HG03280 (cell line): ENCODE results near the gene AIRE.
"Not testable (repeated sequence)": the region's sequence is repeated elsewhere in the genome, so short reads cannot be mapped to it uniquely, and the experiment has no call there.

Source experiments
- ATAC-seq: cut with Tn5 transposase; IDR thresholded peaks from one replicate; pipeline ENCODE4 v1.9.1; 2021; ENCODE audit warnings: mild to moderate bottlenecking, moderate library complexity; ENCODE audit not compliant: unreplicated experiment

Gene AIRE

GRCh38 chr21:44265734-44266270 lies 19.9 kb upstream of the AIRE start:
- no peak for ATAC-seq

DNA sequence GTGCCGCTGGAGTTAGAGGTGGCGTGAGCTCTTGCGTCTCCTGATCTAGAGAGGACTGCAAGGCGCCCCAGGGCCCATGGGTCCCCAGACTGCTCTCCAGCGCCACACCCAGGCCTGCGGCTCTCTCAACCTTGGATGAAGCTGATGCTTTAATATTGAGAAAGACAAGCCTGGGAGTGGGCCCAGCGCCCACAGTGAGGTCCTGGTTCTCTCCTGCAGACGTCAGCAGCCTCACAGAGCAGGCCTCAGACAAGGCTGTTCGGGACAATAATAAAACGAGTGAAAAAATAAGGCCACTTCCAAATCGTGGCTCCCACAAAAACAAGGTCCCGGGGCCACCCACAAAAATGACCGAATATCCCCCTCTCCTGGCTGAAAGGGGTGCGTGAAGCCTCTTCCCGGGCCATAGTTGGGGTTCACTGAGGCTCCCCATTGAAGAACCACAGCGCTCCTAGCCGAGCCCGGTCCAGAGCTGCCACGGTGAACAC lies 18.0 kb upstream of the AIRE start:
- no peak for ATAC-seq

- no peak for ATAC-seq
Measured at GRCh38 chr21:44269090-44269489, 16.6 kb upstream of the AIRE start.

DNA sequence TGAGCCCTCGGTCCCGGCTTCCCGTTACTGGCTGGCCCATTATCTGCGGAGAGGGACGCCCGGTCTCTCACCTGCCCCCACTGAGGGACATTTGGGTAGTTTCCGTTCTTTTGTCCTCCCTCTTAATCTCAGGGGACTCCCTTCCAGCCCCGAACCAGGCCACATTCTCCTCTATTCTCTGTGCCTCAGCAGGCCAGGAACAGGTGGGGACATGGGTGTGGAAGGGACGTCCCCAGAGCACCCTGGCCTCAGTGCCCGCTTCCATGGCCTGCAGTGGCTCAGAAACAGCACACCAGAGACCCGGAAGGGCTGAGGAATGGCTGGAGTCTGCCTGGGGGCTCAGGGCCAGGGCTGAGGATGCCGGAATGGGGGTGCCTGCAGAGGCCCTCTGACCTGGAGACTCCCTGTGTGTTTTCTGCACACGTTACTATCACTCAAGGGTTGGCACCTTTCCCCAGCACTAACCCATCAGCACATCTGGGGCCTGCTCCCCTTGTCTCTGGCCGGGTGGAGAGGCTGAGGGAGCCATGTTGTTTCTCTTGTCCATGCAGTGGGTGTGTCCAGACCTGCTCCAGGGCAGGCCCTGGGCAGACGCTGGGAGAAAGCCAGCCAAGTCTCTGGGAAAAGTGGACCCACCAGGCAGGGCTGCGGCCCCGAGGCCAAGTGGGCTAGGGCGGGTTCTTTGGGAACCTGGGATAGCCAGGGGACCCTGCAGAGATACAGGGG lies 14.0 kb upstream of the AIRE start:
- ATAC-seq, result no peak

GRCh38 chr21:44272284-44272858 lies 13.3 kb upstream of the AIRE start:
- ATAC-seq, result no peak

- ATAC-seq, result no peak
Measured at GRCh38 chr21:44273046-44273445, 12.6 kb upstream of the AIRE start.

DNA sequence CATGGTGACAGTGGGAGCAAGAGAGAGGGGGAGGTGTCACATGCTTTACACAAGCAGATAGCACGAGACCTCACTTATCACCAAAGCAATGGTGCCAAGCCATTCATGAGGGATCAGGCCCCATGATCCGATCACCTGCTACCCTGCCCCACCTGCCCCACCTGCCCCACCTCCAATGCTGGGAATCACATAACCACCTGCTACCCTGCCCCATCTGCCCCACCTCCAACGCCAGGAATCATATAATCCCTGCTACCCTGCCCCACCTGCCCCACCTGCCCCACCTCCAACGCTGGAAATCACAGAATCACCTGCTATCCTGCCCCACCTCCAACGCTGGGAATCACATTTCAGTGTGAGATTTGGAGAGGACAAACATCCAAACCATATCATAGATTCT lies 10.6 kb upstream of the AIRE start:
- no peak for ATAC-seq

GRCh38 chr21:44279354-44280260 lies 6.1 kb upstream of the AIRE start:
- no peak for ATAC-seq

- ATAC-seq, result no peak
Measured at GRCh38 chr21:44281801-44282200, 3.9 kb upstream of the AIRE start.

DNA sequence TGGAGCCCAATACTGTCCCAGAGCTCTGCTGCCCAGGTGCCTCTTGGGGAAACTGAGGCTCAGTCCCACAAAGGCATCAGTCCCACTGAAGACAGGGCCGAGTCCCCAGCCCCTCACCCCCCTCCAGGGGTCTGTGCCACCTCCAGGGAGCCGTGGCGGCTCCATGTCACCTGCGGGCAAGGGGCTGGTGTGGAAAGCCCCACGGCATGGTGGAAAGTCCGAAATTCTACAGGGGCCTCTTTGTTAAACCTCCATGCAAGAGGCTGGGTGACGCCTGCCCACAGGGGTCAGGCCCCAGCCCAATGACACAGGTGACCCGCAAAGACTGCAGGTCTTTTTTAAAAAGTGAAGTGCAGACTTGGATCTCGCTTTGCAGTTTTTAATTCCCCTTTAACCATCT lies 3.3 kb upstream of the AIRE start:
- no peak for ATAC-seq

GRCh38 chr21:44283211-44283785 lies 2.4 kb upstream of the AIRE start:
- ATAC-seq, result not testable (repeated sequence)

- ATAC-seq, result no peak
Measured at GRCh38 chr21:44283948-44284347, 1.7 kb upstream of the AIRE start.

DNA sequence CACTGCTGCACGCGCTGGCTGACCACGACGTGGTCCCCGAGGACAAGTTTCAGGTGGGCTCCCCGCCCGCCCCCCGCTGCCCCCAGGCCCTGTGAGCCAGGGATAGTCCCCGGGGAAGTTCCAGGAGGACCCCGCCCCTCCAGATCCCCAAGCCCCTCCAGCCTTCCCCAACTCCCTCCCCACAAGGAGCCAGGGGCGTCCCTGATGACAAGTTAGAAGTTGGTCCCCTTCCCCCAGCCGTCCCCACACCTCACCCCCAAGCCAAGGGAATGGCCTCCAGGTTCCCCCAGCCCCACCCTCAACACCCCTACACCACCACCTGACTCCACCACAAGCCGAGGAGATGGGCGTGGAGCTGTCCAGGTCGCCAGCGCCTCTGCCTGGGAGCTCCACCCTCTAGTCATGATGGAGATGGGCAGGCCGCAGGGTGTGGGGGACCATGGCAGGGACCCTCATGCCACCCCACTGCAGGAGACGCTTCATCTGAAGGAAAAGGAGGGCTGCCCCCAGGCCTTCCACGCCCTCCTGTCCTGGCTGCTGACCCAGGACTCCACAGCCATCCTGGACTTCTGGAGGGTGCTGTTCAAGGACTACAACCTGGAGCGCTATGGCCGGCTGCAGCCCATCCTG lies 525 bp downstream of the AIRE start:
- no peak for ATAC-seq

GRCh38 chr21:44286716-44287632 lies 1.3 kb downstream of the AIRE start:
- ATAC-seq, result no peak

GRCh38 chr21:44288251-44289110 lies 2.8 kb downstream of the AIRE start:
- no peak for ATAC-seq

DNA sequence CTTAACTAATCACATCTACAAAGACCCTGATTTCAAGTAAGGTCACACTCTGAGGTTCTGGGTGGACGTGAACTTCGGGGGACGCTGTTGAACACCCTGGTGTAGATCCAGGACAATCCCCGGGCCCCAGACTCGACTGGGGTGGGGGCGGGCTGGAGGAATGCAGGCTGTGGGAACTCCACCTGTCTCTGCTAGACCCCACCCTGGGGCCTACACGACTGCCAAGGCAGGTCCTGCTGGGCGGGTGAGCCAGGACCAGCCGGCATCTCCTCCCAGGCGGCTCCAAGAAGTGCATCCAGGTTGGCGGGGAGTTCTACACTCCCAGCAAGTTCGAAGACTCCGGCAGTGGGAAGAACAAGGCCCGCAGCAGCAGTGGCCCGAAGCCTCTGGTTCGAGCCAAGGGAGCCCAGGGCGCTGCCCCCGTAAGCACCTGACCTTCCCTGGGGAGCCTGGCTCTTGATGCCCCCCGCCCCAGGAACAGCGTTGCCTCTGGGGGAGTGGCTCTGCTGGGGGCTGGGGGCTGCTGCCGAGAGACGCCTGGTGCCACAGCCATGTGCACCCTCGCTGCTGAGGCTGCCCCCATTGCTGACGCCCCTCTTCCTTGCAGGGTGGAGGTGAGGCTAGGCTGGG lies 3.8 kb downstream of the AIRE start:
- ATAC-seq, result no peak

DNA sequence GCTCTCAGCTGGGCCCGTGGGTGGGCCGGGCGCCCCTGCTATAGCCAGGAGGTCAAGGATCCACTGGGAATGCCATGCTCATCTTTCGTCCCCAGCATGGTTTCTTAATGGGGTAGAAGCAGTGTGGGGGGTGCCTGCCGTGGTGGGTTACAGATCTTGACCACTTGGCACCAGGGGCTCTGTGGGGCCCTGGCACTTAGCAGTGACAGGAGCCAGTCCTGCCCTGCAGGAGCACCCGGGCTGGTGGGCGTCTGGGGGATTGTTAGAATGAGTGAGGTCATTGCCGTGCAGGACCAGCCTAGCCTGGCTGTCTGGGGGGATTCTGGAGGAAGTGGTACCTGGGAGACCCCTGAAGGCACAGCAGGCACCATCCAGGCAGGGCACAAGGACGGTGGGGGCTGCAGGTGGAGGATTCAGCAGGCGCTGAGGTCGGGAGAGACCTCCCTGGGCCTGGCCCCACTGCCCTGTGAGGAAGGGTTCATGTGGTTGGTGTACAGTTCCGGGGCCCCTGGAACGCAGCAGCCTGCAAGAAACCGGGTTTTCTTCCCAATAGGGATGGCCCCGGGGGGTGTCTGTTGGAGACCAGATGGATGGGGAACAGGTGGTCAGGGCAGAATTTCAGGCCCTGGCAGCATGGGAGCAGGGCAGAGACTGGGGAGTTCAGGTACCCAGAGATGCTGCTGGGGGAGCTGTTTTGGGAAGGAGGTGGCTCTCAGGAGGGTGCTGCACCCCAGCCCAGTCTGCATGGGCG lies 4.8 kb downstream of the AIRE start:
- ATAC-seq, result no peak
